Inferior parietal cortex (tissue), 1 donor: ENCODE measurements around the gene CTSG.
"Not testable (repeated sequence)": the region's sequence is repeated elsewhere in the genome, so short reads cannot be mapped to it uniquely, and the experiment has no call there.

ENCODE experiments used
- DNase-seq: peaks from one replicate; pipeline ENCODE4 v3.0.0-alpha.2; 2016; ENCODE audit errors: extremely low spot score

Gene CTSG

GRCh38 chr14:24576182-24576581 lies at the start of gene CTSG:
TSS of gene CTSG (minus strand) at chr14:24576250. CDS start at chr14:24576223, 27 bp downstream.
- DNase-seq: no peak

DNA sequence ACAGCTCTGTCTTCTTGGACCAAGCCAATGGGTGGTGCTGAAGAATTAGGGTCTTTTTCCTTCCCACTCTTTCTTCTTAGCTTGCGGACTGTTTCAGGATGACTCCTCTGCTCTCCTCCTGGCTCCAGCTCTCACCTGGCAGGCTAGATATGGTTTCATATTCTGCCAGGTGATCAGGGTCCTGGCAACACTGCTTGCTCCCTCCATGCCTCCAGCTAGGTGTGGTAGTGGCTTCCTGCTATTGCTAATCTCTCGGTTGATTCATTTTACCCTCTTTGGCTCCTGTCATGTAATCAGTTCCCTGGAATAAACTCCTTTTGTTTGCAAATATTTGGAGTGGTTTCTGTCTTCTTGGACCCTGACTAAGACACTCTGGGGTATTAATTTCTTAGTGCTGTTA lies 37.7 kb upstream of the CTSG start:
- DNase-seq: no peak

DNA sequence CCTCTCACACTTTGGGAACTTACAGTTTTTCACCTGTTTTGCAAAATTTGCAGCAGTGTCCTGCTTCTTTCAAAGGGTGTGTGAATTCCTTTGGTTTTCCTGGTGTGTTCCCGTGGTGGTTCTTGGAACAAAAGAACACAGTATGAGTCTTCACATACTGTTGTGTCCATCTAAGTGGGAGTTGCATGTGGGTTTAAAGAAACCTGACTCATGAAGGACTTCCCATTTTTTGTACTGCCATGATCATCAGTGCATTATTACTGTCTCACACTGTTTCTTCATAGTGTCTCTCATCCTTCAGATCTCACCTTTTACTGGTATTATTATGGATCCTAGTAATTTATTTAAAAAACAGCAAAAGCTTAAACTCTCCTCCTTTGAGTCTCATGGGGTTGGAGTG lies 37.2 kb upstream of the CTSG start:
- no peak for DNase-seq

GRCh38 chr14:24612196-24612595 lies 36.1 kb upstream of the CTSG start:
- DNase-seq: no peak

GRCh38 chr14:24609655-24610344 lies 33.8 kb upstream of the CTSG start, which contains the start of gene GZMH:
TSS of gene GZMH (minus strand) at chr14:24609685. CDS start at chr14:24609613, 72 bp downstream.
- DNase-seq: no peak

DNA sequence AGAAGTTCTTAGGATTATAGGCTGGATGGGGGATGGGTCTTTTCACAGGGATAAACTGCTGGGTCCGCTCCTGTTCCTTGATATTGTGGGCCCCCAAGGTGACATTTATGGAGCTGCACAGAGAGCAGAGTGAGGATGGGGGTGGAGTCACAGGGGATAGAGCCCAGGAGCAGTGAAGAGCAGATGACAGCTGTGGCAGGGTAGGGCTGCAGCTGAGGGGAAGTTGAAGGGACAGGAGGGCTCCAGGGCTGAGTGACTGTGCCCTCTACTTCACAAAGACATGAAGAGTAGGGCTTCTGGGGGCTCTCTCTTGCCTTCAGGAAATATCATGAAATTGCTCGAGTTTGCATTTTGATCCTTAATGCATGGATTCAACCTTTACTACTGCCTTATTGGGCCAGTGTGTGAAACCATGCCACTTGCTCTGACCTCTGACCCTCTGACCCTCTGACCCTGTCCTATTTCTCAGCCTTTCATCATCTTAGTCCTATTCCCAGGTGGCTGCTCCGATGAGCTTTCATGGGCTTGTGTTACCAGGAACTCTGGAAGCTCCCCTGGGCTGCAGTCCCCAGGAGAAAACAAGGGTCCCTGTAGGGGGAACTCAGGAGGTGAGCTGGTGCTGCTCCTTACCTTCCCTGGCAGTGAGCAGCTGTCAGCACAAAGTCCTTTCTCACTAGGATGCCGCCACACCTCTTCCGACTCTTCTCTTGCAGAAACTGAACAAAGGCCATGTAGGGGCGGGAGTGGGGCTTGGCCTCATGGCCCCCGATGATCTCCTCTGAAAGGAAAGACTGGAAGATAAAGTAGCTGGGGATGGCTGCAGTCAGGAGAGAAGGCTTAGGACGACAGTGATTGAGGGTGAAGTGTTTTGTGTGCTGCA lies 31.8 kb upstream of the CTSG start:
- DNase-seq: no peak

GRCh38 chr14:24607081-24607480 lies 31.0 kb upstream of the CTSG start:
- DNase-seq: no peak

DNA sequence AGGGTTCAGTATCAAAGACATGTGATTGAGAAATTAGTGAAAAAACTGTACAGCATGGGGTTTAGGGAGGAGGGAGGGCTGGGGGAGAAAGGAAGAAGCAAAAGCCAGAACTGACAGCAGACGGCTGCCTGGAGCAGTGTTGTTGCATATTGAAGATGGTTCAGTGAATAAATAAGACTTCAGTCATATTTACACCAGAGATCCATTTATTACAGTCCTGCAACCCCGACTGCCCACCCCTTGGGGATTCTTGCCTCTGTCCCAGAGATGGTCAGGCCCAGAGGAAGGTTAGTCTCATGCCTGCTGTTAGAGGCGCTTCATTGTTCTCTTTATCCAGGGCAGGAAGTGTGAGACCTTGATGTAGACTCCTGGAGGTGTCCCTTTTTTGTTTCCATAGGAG lies 30.2 kb upstream of the CTSG start:
- DNase-seq: no peak

GRCh38 chr14:24605435-24606190 lies 29.6 kb upstream of the CTSG start:
- no peak for DNase-seq

GRCh38 chr14:24597403-24597802 lies 21.4 kb upstream of the CTSG start:
- DNase-seq: no peak

GRCh38 chr14:24595073-24595808 lies 19.2 kb upstream of the CTSG start:
- DNase-seq: no peak

GRCh38 chr14:24591004-24591403 lies 15.0 kb upstream of the CTSG start:
- DNase-seq: not testable (repeated sequence)

GRCh38 chr14:24584402-24584801 lies 8.4 kb upstream of the CTSG start:
- DNase-seq: not testable (repeated sequence)

- no peak for DNase-seq
These were observed 2.5 kb upstream of the CTSG start for GRCh38 chr14:24578558-24578957.

DNA sequence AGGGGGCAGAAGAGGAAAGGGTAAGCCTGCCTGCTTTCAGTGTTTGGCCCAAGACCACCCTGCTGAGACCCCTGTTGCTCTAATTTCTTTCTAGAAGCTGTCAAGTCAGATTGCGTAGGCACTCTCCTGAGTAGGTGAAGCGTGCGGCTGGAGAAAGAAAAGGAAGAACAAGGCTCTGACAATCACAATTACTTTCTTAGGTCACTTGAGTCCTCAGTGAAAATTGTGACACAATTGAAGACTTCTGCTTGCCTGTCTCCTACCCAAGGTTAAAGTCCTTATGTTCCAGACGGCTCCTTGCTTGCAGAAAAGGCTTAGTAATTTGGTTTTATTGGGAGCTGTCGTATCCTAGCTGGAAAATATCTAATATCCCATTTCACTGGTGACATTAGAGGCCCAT lies 721 bp upstream of the CTSG start:
- no peak for DNase-seq

DNA sequence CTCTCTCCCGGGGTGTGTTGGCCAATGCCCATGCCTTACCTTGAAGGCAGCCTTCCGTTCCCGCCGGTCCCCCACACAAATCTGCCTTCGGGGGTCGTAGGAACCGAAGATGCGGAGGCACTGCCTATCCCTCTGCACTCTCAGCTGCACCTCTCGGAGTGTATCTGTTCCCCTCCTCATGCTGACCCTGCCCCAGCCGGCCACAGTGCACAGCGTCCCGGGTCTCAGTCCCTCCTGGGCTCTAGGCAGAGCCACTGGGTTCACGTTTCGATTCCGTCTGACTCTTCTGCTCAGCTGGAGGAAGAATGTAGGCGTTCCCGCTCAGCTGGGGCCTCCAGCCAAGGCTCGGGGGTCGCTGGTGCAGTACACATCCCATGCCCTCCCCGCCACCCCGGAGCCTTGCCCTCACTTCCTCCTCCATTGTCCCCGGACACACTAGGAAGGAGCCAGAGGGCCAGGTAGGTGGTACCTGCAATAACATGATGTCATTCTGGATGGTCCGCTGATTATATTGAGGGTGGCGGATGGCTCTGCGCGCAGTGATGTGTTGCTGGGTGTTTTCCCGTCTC lies 1.8 kb downstream of the CTSG start:
- DNase-seq: no peak

GRCh38 chr14:24566318-24566717 lies 9.7 kb downstream of the CTSG start:
- DNase-seq: no peak

DNA sequence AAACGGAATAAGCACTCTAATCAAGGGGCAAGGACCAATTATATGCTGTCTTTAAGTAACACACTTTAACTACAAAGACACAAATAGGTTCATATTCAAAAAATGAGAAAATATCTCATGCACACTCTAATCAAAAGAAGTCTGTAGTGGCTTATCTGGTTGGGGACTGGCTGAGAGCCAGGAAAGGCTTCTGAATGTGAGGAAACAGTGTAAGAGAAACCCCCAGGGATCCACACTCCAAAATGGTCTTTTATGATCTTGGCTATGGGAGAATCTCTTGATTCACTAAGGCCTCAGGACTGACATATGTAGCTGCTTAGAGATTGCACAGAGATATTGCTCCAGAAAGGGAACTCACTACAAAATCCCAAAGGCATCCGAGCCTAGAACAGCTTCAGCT lies 10.3 kb downstream of the CTSG start:
- DNase-seq: no peak

GRCh38 chr14:24563505-24563904 lies 12.5 kb downstream of the CTSG start:
- DNase-seq: no peak

- DNase-seq: no peak
These were observed 19.3 kb downstream of the CTSG start for GRCh38 chr14:24556756-24557155.

- DNase-seq: not testable (repeated sequence)
These were observed 27.0 kb downstream of the CTSG start for GRCh38 chr14:24549064-24549463.
